Endothelial cell of umbilical vein (primary cell): ENCODE measurements around the gene DLX3.

ENCODE experiments used
- CTCF ChIP-seq, 2 donors: IDR thresholded peaks; 1 replicate in 1 of 2; 2 replicates in 1 of 2; pipeline ENCODE4 v1.5.1; 2011; ENCODE audit warnings: low read length in 2 of 2, mild to moderate bottlenecking in 2 of 2, moderate library complexity in 2 of 2, control low read depth in 1 of 2, inconsistent platforms in 1 of 2, low read depth in 1 of 2; ENCODE audit not compliant: insufficient read depth in 1 of 2; ENCODE audit errors: extremely low read depth in 1 of 2
- EZH2 ChIP-seq: IDR thresholded peaks from 2 replicates; pipeline ENCODE4 v1.6.1; 2012; ENCODE audit warnings: borderline replicate concordance, low read depth, mild to moderate bottlenecking, moderate library complexity, low read length, inconsistent platforms; ENCODE audit not compliant: severe bottlenecking
- FOS ChIP-seq: IDR thresholded peaks from 2 replicates; pipeline ENCODE4 v1.6.1; 2011; ENCODE audit warnings: mild to moderate bottlenecking, low read length, moderate library complexity, borderline replicate concordance; ENCODE audit not compliant: insufficient read depth
- GATA2 ChIP-seq: IDR thresholded peaks from 2 replicates; pipeline ENCODE4 v1.7.0; 2011; ENCODE audit warnings: low read depth, mild to moderate bottlenecking, moderate library complexity, mixed read lengths, low read length; ENCODE audit not compliant: insufficient read length, insufficient read depth
- JUN ChIP-seq: IDR thresholded peaks from 2 replicates; pipeline ENCODE4 v1.6.1; 2011; ENCODE audit warnings: borderline replicate concordance, low read depth; ENCODE audit not compliant: insufficient read length, insufficient read depth
- MAX ChIP-seq: IDR thresholded peaks from 2 replicates; pipeline ENCODE4 v1.6.1; 2011; ENCODE audit not compliant: insufficient read depth, insufficient read length
- MYC ChIP-seq: IDR thresholded peaks from one replicate; pipeline ENCODE4 v1.6.1; 2011; ENCODE audit warnings: mild to moderate bottlenecking, low read depth, low read length
- POLR2A ChIP-seq: IDR thresholded peaks from 2 replicates; pipeline ENCODE4 v1.6.1; 2012; ENCODE audit warnings: low read depth, mild to moderate bottlenecking, control low read depth, low read length
- POLR2AphosphoS5 ChIP-seq: IDR thresholded peaks from 2 replicates; pipeline ENCODE4 v1.6.1; 2012; ENCODE audit warnings: low read depth, mild to moderate bottlenecking, control low read depth, low read length, moderate library complexity; ENCODE audit not compliant: insufficient read depth

- TF ChIP-seq CTCF (IDR thresholded peaks at IDR 0.05; ENCODE audit: extremely low read depth in 1 of 2, insufficient read depth in 1 of 2, low read depth in 1 of 2, low read length in 2 of 2) (no peak), MYC (no peak), MAX (no peak), POLR2A (no peak), FOS (no peak), POLR2AphosphoS5 (no peak), EZH2 (no peak), JUN (no peak), GATA2 (no peak)
Measured at GRCh38 chr17:49984283-49984682, 10.7 kb downstream of the DLX3 start.
